Astrocyte (in vitro differentiated cells and primary cell): ENCODE results near the gene CRACDL. TPM values are rescaled to one million over a fixed set of nuclear protein-coding genes. Genes with fewer than 3 reads are reported as not detected.

Experiments used
- DNase-seq: peaks from one replicate; pipeline ENCODE4 v3.0.0-alpha.2; 2010; ENCODE audit warnings: low read depth
- FAIRE-seq: peaks from 2 replicates; lab custom pipeline; 2011; peaks lifted over from hg19 to GRCh38; lab: Jason Lieb, UNC
- H2AFZ ChIP-seq: 2 replicates; pipeline ENCODE4 v1.6.0; 2012; ENCODE audit warnings: low read depth, low read length, inconsistent platforms
- H3K27ac ChIP-seq: 2 replicates; pipeline ENCODE4 v1.5.1; 2011; ENCODE audit warnings: low read depth, low read length, inconsistent platforms
- H3K27me3 ChIP-seq: 2 replicates; pipeline ENCODE4 v1.6.0; 2011; ENCODE audit warnings: low read length, inconsistent platforms; ENCODE audit not compliant: insufficient read depth
- H3K36me3 ChIP-seq: 2 replicates; pipeline ENCODE4 v1.5.1; 2011; ENCODE audit warnings: low read length, inconsistent platforms; ENCODE audit not compliant: insufficient read depth
- H3K4me1 ChIP-seq: 2 replicates; pipeline ENCODE4 v1.5.1; 2011; ENCODE audit warnings: low read length, inconsistent platforms; ENCODE audit not compliant: insufficient read depth
- H3K4me2 ChIP-seq: 2 replicates; pipeline ENCODE4 v1.6.0; 2012; ENCODE audit warnings: low read length, inconsistent platforms
- H3K4me3 ChIP-seq: 2 replicates; pipeline ENCODE4 v1.5.1; 2011; ENCODE audit warnings: low read depth, mild to moderate bottlenecking, low read length, inconsistent platforms; ENCODE audit not compliant: insufficient read depth
- H3K79me2 ChIP-seq: 2 replicates; pipeline ENCODE4 v1.6.0; 2012; ENCODE audit warnings: mild to moderate bottlenecking, low read length, inconsistent platforms; ENCODE audit not compliant: insufficient read depth
- H3K9ac ChIP-seq: 2 replicates; pipeline ENCODE4 v1.6.0; 2012; ENCODE audit warnings: mild to moderate bottlenecking, low read length, inconsistent platforms
- H3K9me3 ChIP-seq: 2 replicates; pipeline ENCODE4 v1.5.1; 2012; ENCODE audit warnings: low read depth, mild to moderate bottlenecking, low read length, inconsistent platforms; ENCODE audit not compliant: insufficient read depth
- H4K20me1 ChIP-seq: 2 replicates; pipeline ENCODE4 v1.6.0; 2012; ENCODE audit warnings: low read length, inconsistent platforms; ENCODE audit not compliant: insufficient read depth
- H3K27ac Mint-ChIP-seq: one replicate; pipeline ENCODE4 v1.8.0; 2021; ENCODE audit warnings: mild to moderate bottlenecking, mixed read lengths; ENCODE audit not compliant: unreplicated experiment
- H3K27me3 Mint-ChIP-seq: one replicate; pipeline ENCODE4 v1.8.0; 2021; ENCODE audit warnings: low read depth, mixed read lengths; ENCODE audit not compliant: unreplicated experiment
- H3K36me3 Mint-ChIP-seq: one replicate; pipeline ENCODE4 v1.8.0; 2021; ENCODE audit warnings: low read depth, mixed read lengths; ENCODE audit not compliant: unreplicated experiment
- H3K4me1 Mint-ChIP-seq: one replicate; pipeline ENCODE4 v1.8.0; 2021; ENCODE audit warnings: low read depth, mixed read lengths; ENCODE audit not compliant: unreplicated experiment
- H3K4me3 Mint-ChIP-seq: one replicate; pipeline ENCODE4 v1.8.0; 2021; ENCODE audit warnings: mild to moderate bottlenecking, moderate library complexity, mixed read lengths; ENCODE audit not compliant: unreplicated experiment
- H3K9me3 Mint-ChIP-seq: one replicate; pipeline ENCODE4 v1.8.0; 2021; ENCODE audit warnings: mild to moderate bottlenecking, mixed read lengths; ENCODE audit not compliant: unreplicated experiment
- EZH2 ChIP-seq: IDR thresholded peaks from 2 replicates; pipeline ENCODE4 v1.6.1; 2012; ENCODE audit warnings: mild to moderate bottlenecking, low read length, inconsistent platforms; ENCODE audit not compliant: insufficient read depth
- total RNA-seq: library from RNA; stranded (reverse); gene quantifications from 2 replicates; pipeline ENCODE4 v1.2.1, GENCODE V29; 2021
- TF ChIP-seq, protein P1 (sequence below): IDR thresholded peaks from 2 replicates; pipeline ENCODE4 v1.5.1; 2011; ENCODE audit warnings: low read depth, mild to moderate bottlenecking, inconsistent platforms, low read length, moderate library complexity; ENCODE audit not compliant: insufficient read depth

The CRACDL gene
- total RNA-seq, 1 donor from 2014 or later: 1.8 TPM

DNA sequence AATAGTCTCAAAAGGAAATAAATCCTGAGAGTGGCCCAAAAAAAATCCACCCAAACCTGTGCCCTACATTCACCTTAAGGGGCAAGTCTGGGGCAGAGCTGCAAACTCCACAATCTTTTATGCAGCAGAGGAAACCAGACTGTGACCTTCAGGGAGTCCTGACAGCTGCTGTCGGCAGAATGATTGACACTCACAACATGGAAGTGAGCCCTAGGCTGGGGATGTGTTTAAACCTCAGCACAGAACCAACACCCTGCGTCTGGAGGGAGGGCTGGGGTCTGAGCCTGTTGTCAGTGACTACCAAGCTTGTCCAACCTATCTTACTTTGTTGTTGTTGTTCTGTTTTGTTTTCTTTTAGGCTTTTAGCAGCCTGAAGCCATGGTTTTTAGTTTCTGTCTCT, 39.6 kb downstream of the CRACDL start:
- TF ChIP-seq EZH2: no peak
- TF ChIP-seq, protein P1, sequence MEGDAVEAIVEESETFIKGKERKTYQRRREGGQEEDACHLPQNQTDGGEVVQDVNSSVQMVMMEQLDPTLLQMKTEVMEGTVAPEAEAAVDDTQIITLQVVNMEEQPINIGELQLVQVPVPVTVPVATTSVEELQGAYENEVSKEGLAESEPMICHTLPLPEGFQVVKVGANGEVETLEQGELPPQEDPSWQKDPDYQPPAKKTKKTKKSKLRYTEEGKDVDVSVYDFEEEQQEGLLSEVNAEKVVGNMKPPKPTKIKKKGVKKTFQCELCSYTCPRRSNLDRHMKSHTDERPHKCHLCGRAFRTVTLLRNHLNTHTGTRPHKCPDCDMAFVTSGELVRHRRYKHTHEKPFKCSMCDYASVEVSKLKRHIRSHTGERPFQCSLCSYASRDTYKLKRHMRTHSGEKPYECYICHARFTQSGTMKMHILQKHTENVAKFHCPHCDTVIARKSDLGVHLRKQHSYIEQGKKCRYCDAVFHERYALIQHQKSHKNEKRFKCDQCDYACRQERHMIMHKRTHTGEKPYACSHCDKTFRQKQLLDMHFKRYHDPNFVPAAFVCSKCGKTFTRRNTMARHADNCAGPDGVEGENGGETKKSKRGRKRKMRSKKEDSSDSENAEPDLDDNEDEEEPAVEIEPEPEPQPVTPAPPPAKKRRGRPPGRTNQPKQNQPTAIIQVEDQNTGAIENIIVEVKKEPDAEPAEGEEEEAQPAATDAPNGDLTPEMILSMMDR: no peak
- H3K4me3 ChIP-seq: no peak overlapping the region
- H3K36me3 ChIP-seq: no peaks in the 10 kb centered on the region
- Mint-ChIP-seq H3K9me3 (peaks cover 2% of the 10 kb centered on the region), H3K4me3 (no peak overlapping the region), H3K27ac (no peak overlapping the region), H3K27me3 (peaks cover 18% of the 10 kb centered on the region), H3K4me1 (peaks cover 13% of the 10 kb centered on the region), H3K36me3 (peaks cover 2% of the 10 kb centered on the region)
- H2AFZ ChIP-seq: no peak overlapping the region
- DNase-seq: no peak
- H4K20me1 ChIP-seq: no peaks in the 10 kb centered on the region
- H3K27me3 ChIP-seq: no peaks in the 10 kb centered on the region
- H3K9me3 ChIP-seq: no peaks in the 10 kb centered on the region
- H3K4me2 ChIP-seq: no peak overlapping the region
- no peak for FAIRE-seq
- H3K79me2 ChIP-seq: no peaks in the 10 kb centered on the region
- H3K27ac ChIP-seq: no peak overlapping the region
- H3K9ac ChIP-seq: no peak overlapping the region
- no peaks in the 10 kb centered on the region for H3K4me1 ChIP-seq

DNA sequence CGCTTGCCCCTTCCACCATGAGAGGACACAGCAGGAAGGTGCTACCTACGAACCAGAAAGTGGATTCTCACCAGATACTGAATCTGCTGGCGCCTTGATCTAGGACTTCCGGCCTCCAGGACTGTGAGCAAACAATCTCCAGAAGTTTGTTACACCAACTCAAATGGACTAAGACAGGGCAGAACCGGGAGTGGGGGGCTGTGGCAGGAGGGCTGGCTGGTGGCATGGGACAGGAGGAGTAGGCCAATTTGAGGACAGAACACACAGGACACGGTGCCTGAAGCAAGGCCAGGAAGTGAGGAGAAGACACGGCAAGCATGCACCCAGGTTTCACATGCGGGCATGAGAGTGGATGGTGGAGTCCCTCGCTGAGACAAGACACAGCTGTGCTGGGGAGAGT, 40.1 kb downstream of the CRACDL start:
- H3K27ac ChIP-seq: no peak overlapping the region
- TF ChIP-seq, protein P1: no peak
- no peak for TF ChIP-seq EZH2
- FAIRE-seq (no peak), DNase-seq (no peak)
- no peaks in the 10 kb centered on the region for H3K27me3 ChIP-seq
- peaks cover 2% of the 10 kb centered on the region for H3K9me3 Mint-ChIP-seq
- no peak overlapping the region for H3K4me3 Mint-ChIP-seq
- no peak overlapping the region for H2AFZ ChIP-seq
- H3K9me3 ChIP-seq: no peaks in the 10 kb centered on the region
- H3K4me3 ChIP-seq: no peak overlapping the region
- H3K27ac Mint-ChIP-seq: no peak overlapping the region
- H3K4me2 ChIP-seq: no peak overlapping the region
- H3K4me1 ChIP-seq: no peaks in the 10 kb centered on the region
- no peaks in the 10 kb centered on the region for H4K20me1 ChIP-seq
- H3K79me2 ChIP-seq: no peaks in the 10 kb centered on the region
- H3K4me1 Mint-ChIP-seq: peaks cover 13% of the 10 kb centered on the region
- peaks cover 18% of the 10 kb centered on the region for H3K27me3 Mint-ChIP-seq
- no peak overlapping the region for H3K9ac ChIP-seq
- no peaks in the 10 kb centered on the region for H3K36me3 ChIP-seq
- peaks cover 2% of the 10 kb centered on the region for H3K36me3 Mint-ChIP-seq

DNA sequence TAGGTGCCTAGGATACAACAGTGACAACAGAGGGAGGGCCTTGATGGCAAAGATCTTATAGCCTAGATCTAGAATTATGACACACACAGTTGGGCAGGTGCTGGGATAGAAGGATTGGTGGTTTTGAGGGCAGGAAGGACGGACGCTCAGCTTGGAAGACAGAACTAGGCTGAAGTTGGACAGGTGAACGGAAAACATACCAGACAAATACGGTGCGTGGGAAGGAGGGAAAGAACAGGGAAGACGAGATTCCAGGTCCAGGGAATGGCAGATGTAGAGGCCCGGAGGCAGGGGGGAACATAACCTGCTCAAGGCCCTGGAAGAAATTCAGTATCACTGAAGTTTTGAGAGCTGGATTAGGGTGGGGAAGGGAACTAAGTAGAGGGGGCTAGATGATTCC, 40.8 kb downstream of the CRACDL start:
- Histone ChIP-seq H3K27ac (no peak overlapping the region), H3K9me3 (no peaks in the 10 kb centered on the region), H3K4me1 (no peaks in the 10 kb centered on the region), H3K4me3 (no peak overlapping the region), H4K20me1 (no peaks in the 10 kb centered on the region), H3K79me2 (no peaks in the 10 kb centered on the region), H2AFZ (no peak overlapping the region), H3K36me3 (no peaks in the 10 kb centered on the region), H3K27me3 (no peaks in the 10 kb centered on the region), H3K9ac (no peak overlapping the region), H3K4me2 (no peak overlapping the region)
- no peak overlapping the region for H3K4me3 Mint-ChIP-seq
- no peak overlapping the region for H3K27ac Mint-ChIP-seq
- peaks cover 13% of the 10 kb centered on the region for H3K4me1 Mint-ChIP-seq
- DNase-seq (no peak), FAIRE-seq (no peak)
- peaks cover 18% of the 10 kb centered on the region for H3K27me3 Mint-ChIP-seq
- no peak for TF ChIP-seq EZH2
- TF ChIP-seq, protein P1: no peak
- peaks cover 2% of the 10 kb centered on the region for H3K36me3 Mint-ChIP-seq
- peaks cover 2% of the 10 kb centered on the region for H3K9me3 Mint-ChIP-seq
